Myocyte (in vitro differentiated cells): ENCODE data around the gene FBRSL1. TPM values are rescaled to one million over a fixed set of nuclear protein-coding genes. Genes with fewer than 3 reads are reported as not detected.

Source experiments
- DNase-seq: peaks from one replicate; pipeline ENCODE4 v3.0.0-alpha.2; 2012; ENCODE audit warnings: low read depth
- total RNA-seq: library from RNA; depleted of rRNA; stranded (reverse); fragments of >200 nt; gene quantifications from 2 replicates; pipeline ENCODE4 v1.2.3, GENCODE V29; 2014

Gene FBRSL1
- total RNA-seq, 1 donor from 2014 or later = 13.1 TPM

DNA sequence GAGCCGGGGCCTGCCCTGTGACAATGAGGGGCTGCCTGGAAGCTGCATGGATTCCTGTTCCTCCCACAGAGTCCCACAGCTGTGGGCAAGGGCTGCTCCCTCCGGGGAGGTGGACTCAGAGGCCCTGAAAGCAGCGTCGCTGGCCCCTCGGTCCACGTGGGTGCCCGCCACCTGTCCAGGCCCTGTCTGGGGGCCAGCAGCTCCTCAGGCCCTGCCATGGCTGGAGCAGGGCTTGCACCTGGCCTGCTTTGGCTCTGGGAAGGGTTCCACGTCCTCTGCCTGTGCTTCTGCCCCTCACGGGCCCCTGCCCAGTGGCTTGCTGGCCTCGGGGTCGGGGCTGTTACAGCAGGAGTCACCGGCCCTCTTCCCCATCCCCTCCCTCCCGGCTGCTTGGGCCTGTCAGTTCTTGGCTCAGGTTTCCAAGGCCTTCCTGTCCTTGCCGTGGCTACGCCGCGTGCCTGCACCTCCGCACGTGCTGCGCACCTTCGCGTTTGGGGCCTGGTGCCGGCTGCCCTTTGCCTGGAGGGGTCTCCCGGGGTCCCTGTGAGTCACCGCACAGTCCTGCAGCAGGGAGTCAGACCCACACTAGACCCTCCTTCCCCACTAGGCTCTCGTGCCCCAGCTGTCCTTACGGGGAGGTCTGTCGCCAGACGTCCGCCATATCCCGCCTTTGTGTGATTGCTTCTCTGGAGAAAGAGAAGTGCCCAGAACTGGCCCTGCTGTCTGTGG lies 5.8 kb downstream of the FBRSL1 start:
- DNase-seq = peak; percentile 78

DNA sequence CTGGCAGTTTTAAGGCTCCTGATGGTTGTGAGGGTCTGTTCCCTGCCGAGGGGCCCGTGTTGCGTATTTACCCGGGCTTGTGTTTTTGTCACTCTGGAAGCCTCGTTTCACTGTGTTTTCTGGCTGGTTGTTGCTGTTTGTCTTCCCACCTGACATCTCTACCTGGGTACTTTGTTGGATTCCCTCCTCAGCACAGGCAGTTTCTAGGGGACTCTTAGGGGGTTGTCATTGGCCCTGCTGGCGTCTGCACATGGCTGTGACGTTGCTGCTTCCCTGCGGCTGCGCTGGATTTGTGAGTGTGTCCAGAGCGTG lies 6.4 kb downstream of the FBRSL1 start:
- DNase-seq = no peak

DNA sequence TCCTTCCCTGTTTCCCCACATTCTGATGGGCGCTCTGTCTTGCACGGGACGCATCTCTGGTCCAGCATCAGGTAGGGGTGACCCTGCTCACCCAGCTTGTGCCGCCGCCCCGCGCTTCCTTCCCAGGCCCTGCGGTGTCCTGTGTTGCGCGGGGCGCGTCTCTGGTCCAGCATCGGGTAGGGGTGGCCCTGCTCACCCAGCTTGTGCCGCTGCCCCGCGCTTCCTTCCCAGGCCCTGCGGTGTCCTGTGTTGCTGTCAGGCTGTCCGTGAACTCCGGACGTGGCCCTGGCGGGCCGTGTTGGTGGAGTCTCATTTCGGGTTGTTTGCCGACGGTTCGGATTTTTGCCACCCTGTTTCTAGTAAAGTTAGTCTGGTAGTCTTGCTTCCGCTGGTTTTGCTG lies 6.8 kb downstream of the FBRSL1 start:
- DNase-seq = no peak

DNA sequence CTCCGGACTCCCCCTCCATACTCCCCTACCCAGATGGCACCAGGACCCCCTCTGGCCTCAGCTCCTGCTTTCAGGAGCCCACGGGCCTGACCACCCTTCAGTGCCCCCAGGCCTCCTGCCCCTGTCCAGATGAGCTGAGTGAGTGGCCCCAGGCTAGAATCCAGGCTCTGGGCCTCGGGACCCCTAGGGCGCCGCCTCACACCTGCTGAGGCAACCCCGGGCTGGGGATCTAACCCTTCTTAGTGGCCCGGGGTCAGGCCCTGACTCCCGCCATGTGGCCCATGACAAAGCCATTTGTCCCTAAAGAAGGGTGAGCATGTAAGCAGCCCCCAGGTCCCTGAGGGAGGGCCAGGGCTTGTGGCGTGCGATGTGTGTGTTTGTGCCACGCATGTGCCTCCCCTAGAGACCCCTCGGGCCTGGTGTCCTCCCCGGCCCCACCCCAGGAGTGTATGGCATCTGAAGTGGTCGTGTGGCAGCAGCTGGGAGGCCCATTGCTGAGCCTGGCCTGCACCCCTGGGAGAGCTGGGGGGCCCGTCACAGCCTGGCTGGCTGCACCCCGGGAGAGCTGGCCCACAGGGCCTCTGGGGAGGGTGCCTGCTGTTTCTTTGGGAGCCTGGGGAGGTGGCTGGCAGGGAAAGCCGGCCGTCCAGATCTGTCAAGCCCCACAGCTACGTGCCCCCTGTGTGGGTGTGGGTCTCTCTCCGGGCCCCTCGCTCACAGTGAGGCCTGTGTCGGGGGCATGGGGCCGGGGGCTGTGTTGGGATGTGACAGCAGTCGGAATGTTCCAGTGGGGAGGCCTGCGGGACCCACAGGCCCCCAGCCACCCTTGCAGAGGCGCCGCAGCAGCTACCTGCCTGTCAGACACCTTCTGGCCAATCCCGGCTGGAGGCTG lies 7.8 kb downstream of the FBRSL1 start:
- no peak for DNase-seq

DNA sequence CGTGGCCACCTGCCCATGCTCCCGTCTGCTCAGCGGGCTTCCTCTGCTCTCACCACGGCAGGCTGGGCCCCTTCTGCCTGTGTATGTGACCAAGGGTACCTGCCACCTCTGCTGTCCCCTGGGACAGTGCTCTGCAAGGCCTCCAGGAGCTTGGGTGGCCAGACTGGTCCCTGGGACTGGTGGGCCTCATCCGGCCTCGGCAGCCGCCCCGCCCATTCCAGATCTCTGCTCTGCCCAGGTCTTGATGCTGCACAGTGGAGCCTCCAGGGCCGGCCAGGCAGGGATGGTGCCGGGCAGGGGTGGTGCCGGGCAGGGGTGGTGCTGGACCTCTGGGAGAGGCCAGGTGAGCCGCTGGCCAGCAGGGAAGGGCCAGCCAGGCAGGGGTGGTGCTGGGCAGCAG lies 9.0 kb downstream of the FBRSL1 start:
- DNase-seq = no peak

DNA sequence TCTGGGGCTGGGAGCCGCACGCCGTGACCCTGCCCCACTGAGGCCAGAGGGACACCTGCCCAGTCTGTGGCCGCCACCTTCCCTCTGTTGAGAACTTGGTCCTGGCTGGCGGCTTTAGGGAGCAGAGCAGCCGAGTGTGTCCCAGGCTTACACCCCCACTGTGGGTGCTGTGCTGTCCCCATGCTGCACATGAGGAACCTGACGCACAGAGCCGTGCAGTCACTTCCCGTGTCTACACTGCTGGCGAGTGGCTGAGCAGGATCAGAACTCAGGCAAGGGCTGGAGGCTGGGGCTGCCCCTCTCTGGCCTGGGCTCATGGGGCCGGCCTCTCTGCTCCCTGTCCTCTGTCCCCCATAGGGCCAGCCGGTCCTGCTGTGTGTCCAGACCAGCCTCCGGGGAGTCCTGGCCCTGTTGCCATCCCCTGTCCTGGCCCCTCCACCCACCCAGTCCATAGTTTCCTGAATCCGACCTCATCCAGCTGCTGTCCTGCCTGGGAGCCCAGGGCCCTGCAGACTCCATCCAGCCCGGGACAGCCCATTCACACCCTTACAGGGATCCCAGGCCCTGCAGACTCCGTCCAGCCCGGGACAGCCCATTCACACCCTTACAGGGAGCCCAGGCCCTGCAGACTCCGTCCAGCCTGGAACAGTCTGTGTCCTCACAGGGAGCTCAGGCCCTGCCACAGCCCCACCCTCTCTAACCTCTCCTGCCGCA lies 10.3 kb downstream of the FBRSL1 start:
- DNase-seq = peak; percentile 36

DNA sequence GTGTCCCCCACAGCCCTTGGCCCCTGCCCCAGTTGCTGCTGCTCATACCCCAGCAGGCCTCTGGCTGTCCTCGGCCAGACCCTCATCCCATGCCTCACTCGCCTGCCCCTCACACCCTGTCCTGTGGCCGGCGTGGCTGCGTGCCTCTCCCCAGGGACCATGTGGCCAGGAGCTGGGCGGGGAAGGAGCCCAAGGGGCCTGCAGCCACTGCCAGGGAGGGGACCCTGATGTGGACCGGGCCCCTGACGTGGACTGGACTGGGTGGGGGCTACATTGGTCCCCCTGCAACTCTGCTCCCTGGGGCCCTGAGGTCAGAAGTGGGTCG lies 10.9 kb downstream of the FBRSL1 start:
- DNase-seq = no peak

DNA sequence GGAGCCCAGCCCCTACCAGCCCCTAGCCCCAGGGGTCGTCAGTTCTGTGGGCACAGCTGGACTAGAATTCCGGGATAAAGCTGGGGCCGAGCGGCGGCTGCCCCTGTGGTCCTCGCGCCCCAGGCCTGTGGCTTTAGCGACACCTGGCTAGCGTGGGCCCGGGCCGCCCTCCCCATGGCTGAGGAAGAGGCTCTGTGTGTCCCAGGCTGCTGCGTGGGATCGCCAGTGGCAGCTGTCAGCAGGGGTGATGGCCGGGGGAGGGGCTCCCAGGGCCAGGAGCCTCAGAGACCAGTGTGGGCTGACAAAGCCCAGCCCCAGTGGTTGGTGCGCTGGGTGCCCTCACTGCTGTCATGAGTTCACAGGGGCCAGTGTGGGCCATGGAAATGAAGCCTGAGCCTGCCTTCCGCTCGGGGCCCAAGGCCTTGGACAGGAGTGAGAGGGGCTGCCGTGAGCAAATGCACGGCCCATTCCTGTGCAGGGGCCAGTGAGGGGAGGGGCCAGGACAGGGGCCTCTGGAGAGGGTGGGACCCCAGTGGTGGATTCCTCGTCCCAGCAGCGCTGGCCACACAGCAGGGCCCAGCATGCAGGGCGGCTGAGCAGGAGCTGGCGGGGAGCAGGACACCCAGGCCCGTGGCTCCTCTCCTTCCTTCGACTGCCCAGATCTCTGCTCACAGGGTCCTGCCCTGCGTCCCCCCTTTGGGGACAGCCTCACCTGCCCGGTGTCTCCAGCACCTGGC lies 11.4 kb downstream of the FBRSL1 start:
- DNase-seq = peak; percentile 78

DNA sequence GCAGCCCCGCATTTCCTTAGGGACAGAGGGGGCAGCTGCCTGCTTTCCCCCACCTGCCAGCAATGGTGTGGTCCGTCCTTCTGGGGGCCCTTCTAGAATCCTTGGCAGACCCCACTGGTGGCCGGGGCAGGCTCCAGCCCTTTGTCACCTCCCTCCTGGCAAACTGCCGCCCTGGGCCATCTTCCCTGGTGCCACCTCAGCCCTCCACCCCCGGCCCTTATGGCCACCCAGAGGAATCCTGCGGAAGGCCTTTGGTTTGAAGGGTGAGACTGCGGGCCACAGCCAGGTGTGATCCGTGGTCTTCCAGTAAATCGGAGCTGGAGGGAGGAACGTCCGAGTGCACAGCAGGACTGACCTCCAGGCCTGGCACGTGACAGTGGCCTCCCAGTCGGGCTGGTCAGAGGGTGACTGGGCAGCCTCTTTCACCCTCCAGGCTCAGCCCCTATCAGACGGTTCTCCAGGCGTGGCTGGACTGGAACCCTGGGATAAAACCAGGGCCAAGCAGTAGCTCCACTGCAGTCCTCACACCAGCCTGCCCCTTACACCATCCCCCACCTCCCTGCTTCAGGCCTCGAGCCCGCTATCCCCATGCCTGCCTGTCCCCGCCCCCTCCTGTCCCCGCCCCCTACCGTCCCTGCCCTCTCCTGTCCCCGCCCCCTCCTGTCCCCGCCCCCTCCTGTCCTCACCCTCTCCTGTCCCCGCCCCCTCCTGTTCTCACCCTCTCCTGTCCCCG lies 12.4 kb downstream of the FBRSL1 start:
- no peak for DNase-seq

DNA sequence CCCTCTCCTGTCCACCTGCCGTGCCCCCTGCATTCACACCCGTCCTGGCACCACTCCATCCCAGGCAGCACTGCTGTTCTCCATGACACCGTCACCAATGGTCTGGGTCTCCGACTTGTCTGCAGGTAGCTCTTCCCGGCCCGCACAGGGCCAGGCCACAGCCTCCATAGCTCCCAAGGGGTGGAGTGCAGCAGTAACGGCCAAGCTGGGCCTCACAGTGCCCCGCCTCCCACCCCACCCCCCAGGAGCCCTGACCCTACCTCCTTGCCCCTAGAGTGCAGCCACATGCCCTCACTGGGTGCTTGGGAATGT lies 12.9 kb downstream of the FBRSL1 start:
- DNase-seq = no peak

DNA sequence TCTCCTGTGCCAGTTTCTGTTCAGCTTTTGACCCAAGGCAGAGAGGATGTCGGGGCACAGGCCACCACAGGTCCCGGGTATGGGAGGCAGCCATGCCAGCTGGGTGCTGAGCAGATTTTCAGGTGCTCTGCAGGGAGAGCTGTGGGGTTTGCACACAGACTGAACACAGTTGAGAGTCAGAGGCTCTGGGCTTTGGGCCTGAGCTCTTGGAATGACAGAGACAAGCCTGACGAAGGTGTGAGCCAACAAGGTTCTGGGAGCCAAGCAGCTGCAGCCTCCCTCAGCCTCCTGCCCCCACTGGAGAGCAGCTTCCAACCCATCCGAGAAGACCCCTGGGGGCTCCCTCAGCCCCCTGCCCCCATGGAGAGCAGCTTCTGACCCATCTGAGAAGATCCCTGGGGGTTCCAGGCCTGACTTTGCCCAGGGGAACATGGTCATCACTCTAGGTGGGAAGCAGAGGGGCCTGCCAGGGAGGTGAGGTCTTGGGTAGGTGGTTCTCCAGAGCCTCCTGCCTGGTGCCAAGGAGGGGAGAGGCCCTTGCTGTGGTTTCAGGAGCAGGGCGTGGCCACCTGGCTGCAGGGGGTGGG lies 13.8 kb downstream of the FBRSL1 start:
- DNase-seq = no peak

DNA sequence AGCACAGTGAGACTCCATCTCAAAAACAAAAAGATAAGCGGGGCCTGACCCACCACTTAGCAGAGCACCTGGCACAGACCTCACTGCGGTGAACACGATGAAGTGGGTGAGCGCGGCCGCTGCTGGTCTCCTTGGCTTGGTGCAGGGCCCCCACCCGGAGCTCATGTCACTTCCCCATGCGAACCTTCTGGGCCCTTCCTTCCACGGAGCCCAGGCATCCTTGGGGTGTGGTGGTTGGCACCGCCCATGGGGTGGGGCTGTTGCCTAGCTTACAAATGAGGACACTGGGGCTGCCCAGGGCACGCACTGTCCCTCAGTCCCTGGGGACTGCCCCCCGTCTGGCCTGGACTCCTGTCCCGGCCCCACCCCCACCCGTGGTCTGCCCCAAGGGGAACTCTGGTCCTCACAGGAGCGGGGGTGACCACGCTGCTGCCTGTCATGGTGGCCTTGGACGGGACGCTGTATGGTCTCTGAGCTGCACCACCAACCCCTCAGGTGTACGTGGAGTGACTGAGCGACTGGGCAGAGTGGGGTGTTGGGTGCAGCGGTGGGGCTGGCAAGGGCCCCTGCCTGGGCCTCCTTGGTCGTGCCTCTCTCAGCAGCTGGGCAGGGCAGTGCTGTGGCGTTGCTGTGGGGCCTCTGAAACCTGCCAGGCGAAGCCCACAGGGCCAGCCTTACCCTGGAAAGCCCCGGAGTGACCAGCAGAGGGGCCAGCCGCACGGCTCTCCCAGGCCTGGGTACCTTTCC lies 15.3 kb downstream of the FBRSL1 start:
- DNase-seq = no peak

DNA sequence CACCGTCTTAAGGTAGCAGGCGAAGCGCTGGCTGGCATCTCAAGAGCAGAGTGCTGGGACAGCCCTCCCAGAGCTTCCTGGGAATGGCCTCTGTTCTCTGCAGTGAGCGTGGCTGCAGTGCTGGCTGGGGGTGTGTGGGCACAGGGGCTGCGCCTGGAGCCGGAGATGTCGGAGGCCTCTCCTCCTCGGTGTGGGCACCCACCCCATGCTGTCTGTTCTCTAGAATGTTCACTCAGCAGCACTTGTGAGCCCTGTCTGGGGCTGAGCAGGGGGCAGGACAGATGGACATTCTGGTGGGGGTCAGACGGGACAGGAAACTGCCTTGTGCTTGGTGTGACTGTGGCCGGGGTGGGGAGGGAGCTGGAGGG lies 15.9 kb downstream of the FBRSL1 start:
- no peak for DNase-seq

DNA sequence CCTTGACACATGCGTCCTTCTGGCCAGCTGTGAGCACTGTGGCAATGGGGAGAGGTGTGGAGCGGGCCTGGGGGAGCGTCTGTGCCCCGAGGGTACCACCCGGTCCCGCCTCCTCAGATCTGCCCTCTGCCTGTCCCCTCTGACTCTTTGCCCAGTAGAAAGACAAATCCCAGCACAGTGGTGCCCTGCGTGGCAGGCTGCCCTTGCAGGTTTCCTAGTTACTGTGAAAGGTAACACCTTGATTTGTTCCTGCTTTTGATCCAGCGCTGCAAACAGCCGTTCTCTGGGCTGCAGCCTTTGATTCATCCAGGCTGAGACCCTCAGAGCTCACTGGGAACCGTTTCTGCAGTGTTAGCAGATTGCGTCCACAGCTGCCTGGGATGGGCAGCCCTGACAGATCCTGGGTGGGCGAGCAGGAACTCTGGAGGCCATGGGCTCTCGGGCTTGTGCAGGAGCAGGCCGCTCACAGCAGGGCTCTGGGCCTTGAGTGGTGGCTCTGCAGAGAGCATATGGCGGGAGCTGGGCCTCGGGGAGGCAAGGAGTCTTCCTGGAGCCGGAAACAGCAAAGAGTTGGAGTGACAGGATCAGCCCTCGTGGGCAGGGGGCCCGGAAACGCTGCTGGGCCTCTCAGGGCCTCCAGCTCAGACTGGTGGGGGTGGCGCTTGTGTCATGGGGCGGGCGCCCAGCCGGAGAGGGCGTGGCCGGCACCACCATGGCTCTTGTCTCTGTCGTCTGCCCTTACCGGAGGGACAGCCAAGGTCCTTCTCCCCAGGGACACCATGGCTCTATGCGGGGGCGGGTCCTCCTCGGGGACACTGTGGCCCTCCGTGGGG lies 16.6 kb downstream of the FBRSL1 start:
- DNase-seq = no peak

DNA sequence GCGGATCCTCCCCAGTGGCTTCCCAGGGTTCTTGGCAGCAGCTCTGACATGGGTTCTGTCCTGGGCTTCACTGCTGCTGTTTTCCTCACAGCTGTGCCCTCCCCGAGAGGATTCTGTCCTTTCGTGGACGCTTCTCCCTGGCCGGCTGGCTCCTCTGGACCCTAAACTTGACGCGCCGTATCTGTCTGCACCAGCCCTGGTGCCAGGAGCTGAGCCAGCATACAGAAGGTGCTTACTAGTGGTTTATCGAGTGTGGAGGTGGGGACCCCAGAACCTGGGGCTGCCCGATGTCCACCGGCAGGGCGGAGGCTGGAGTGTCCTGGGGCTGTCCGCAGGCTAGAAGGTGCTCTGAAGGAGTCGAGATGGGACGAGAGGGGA lies 17.2 kb downstream of the FBRSL1 start:
- no peak for DNase-seq

DNA sequence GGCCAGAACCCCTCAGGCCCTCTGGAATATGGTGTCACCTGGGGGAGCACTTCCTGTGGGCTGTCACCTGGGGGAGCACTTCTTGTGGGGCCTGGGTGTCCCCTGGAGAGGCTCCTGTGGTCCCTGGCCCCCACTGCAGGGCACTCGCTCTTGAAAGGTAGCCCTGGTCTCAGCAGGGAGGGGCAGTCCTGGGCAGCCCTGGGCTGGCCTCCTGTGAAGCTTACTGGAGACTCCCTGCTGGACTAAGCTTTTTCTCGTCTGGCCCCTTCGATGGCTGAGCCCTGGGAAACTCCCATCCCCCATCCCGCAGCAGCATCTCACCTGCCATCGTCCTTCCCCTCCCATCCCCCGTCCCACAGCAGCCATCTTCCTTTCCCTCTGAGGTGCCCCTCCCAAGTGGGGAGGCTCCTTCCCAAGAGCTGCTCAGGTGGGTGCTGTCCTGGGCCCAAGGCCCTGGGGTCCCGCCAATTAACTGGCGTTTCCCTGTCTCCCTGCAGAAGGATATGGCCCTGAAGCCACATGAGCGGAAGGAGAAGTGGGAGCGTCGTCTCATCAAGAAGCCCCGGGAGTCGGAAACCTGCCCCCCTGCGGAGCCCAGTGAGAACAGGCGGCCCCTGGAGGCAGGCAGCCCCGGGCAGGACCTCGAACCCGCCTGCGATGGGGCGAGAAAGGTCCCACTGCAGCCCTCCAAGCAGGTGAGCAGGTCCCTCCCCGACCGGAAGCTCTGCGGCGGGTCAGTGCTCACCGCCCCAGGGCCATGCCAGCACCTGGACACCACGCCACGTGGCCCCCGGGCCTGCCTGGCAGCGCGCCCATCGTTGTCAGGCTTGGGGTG lies 17.9 kb downstream of the FBRSL1 start:
- DNase-seq = no peak

DNA sequence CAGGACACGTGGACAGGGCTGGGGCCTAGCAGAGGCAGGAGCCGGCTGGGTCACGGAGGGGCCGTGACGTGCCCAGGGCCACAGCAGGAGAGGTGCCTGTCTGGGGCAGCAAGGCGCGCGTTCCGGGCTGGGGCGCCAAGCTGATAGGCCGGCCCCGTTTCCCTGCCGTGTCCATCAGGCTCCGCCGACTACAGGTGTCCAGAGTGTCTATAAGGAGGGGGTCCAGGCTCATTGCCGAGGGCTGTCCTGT lies 18.5 kb downstream of the FBRSL1 start:
- DNase-seq = no peak

DNA sequence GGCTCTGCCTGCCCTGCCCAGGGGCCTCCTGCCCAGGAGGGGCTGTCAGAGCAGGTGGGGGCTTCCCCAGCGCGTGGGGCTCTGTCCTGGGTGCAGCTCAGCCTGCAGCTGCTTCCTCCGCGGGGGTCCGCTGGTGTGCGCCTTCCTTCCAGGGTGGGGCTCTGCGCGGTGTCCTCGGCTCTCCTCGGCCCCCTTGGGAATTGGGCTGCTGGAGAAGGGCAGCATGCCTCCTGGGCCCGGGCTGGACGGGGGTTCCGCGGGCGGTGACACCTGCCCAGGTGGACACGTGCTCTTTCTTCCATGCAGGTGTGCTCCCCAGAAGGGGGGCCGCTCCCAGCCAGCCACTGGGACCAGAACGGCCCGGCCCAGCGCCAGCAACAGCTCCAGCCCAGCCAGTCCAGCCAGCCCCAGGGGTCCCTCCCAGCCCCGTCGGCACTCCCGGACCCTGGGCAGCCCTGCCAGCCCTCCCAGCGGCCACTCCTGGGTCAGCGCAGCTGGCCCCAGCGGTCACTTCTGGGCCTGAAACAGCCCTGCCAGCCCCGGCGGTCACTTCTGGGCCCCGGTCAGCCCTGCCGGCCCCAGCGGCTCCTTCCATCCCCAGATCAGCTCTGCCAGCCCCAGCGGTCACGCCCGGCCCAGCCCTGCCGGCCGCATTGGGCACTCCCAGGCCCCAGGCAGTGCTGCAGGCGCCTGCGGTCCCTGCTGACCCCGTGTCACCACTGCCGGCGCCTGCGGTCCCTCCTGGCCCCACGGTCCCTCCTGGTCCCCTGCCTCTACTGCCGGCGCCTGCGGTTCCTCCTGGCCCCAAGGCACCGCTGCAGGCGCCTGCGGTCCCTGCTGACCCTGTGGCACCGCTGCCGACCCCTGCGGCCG lies 19.1 kb downstream of the FBRSL1 start:
- DNase-seq = peak; percentile 59
